NB4 (cell line): Measurements from ENCODE around the gene LHX4.

Experiments
- DNase-seq: peaks from one replicate; pipeline ENCODE4 v3.0.0; 2010; ENCODE audit warnings: low read depth
- H3K4me3 ChIP-seq: one replicate; pipeline ENCODE4 v1.5.1; 2011; ENCODE audit warnings: mild to moderate bottlenecking, low read depth, low read length, moderate library complexity
- CTCF ChIP-seq: IDR thresholded peaks from one replicate; pipeline ENCODE4 v1.5.1; 2012; ENCODE audit warnings: low read depth, low read length
- MAX ChIP-seq: IDR thresholded peaks from 2 replicates; pipeline ENCODE4 v1.6.1; 2011; ENCODE audit warnings: low read depth, low read length
- MYC ChIP-seq: IDR thresholded peaks from 2 replicates; pipeline ENCODE4 v1.6.1; 2011; ENCODE audit warnings: low read depth, low read length
- POLR2A ChIP-seq: IDR thresholded peaks from 2 replicates; pipeline ENCODE4 v1.6.1; 2011; ENCODE audit warnings: mild to moderate bottlenecking; ENCODE audit not compliant: insufficient read length; ENCODE audit errors: extremely low read depth

Gene LHX4

GRCh38 chr1:180259431-180260338 lies 29.6 kb downstream of the LHX4 start:
- TF ChIP-seq POLR2A (no peak), CTCF (no peak), MAX (no peak), MYC (no peak)
- no peak overlapping the region for H3K4me3 ChIP-seq
- no peak for DNase-seq

GRCh38 chr1:180260541-180260940 lies 30.5 kb downstream of the LHX4 start:
- H3K4me3 ChIP-seq, result no peak overlapping the region
- TF ChIP-seq MAX, result no peak
- TF ChIP-seq POLR2A, result no peak
- no peak for TF ChIP-seq MYC
- TF ChIP-seq CTCF, result no peak
- DNase-seq, result no peak

- DNase-seq, result no peak
- no peak for TF ChIP-seq MAX
- TF ChIP-seq CTCF, result no peak
- no peak for TF ChIP-seq MYC
- TF ChIP-seq POLR2A, result no peak
- no peak overlapping the region for H3K4me3 ChIP-seq
Observed at GRCh38 chr1:180261030-180261429, 31.0 kb downstream of the LHX4 start.

GRCh38 chr1:180261524-180262155 lies 31.6 kb downstream of the LHX4 start:
- DNase-seq, result no peak
- H3K4me3 ChIP-seq, result no peak overlapping the region
- no peak for TF ChIP-seq CTCF
- TF ChIP-seq POLR2A, result no peak
- TF ChIP-seq MYC, result no peak
- no peak for TF ChIP-seq MAX

GRCh38 chr1:180262628-180263488 lies 32.8 kb downstream of the LHX4 start:
- H3K4me3 ChIP-seq, result no peak overlapping the region
- DNase-seq, result no peak
- TF ChIP-seq MYC, result no peak

GRCh38 chr1:180264595-180264994 lies 34.5 kb downstream of the LHX4 start:
- TF ChIP-seq MYC, result no peak
- DNase-seq, result no peak
- H3K4me3 ChIP-seq, result no peak overlapping the region
